Activated naive CD4-positive, alpha-beta T cell treated with anti-CD3 and anti-CD28 coated beads, Interleukin-2, amount 50 U/mL, for 72 hours (primary cell): ENCODE results near the gene KIF6. TPM values are rescaled to one million over a fixed set of nuclear protein-coding genes. Genes with fewer than 3 reads are reported as not detected.
A peak's percentile ranks its signal among the peaks of the same experiment; 100 is the strongest.
"Not testable (repeated sequence)": the region's sequence is repeated elsewhere in the genome, so short reads cannot be mapped to it uniquely, and the experiment has no call there.

ENCODE experiments used
- ATAC-seq, 2 donors: fragments of 150-1000 bp; cut with Tn5 transposase; 2 replicates each; pipeline ENCODE4 v1.10.0; 2021; ENCODE audit warnings: mild to moderate bottlenecking in 2 of 2, moderate library complexity in 2 of 2
- DNase-seq, 2 donors: peaks; one replicate each; pipeline ENCODE4 v3.0.0; 2021 to 2022; ENCODE audit warnings: low spot score in 2 of 2
- H3K27ac Mint-ChIP-seq, 2 donors: one replicate each; pipeline ENCODE4 v1.8.0; 2022; ENCODE audit warnings: mild to moderate bottlenecking in 2 of 2, mixed read lengths in 2 of 2
- H3K36me3 Mint-ChIP-seq, 2 donors: one replicate each; pipeline ENCODE4 v1.8.0; 2022; ENCODE audit warnings: mixed read lengths in 2 of 2
- H3K9me3 Mint-ChIP-seq, 2 donors: one replicate each; pipeline ENCODE4 v1.8.0; 2022; ENCODE audit warnings: mixed read lengths in 2 of 2
- total RNA-seq, 2 donors: library from RNA; stranded (reverse); gene quantifications; one replicate each; pipeline ENCODE4 v1.2.3, GENCODE V29; 2022

The KIF6 gene
- total RNA-seq, 2 donors from 2014 or later: 0.16 to 0.29 TPM

DNA sequence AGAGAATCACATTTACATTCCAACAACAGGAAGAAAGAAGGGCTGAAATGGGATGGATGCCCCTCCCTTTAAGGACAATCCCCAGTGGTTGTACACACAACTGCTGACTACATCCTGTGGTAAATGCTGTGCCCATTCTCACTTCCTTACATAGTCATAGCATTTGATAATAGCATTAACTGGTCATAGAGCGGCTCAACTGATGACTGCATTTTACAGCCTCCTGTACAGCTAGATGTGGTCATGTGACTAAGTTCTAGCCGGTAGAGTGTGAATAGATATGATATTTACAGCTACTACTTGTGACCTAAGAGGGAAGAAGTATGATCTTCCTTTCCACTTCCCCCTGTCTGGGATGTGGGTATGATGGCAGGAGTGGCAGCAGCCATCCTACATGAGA lies 435.7 kb downstream of the KIF6 start:
- Mint-ChIP-seq H3K36me3 (no peaks in the 10 kb centered on the region), H3K9me3 (no peaks in the 10 kb centered on the region), H3K27ac (no peak overlapping the region)
- DNase-seq (no peak), ATAC-seq (peak in 1 of 2 donors; percentile 66)

DNA sequence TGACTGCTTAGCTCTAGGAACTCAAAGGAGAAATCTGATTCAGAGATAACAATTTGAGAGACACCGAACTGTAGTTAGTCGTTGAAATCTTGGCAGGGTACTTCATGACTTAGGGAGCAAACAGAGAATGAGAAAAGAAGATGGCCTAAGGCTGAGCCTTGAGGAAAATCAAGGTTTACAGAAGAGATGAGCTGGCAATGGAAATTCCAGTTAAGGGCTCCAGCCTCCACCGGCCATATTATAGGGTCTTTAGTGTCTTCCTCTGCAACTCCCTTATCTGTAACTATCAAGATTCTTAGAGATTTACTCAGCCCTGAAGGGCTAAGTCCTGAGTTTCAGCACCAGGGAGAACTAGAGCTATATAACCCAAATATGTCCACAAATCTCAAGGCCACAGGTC lies 437.6 kb downstream of the KIF6 start:
- Mint-ChIP-seq H3K9me3 (no peaks in the 10 kb centered on the region), H3K36me3 (no peaks in the 10 kb centered on the region), H3K27ac (no peak overlapping the region)
- no peak for DNase-seq
- ATAC-seq: no peak

DNA sequence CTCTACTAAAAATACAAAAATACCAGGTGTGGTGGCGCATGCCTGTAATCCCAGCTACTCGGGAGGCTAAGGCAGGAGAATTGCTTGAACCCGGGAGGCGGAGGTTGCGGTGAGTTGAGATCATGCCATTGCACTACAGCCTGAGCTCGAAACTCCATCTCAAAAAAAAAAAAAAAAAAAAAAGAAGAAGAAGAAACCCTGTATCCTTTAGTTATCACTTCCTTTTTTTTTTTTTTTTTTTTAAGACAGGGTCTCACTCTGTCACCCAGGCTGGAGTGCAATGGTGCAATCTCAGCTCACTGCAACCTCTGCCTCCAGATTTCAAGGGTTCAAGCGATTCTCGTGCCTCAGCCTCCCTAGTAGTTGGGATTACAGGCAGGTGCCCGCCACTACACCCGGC lies 438.6 kb downstream of the KIF6 start:
- H3K27ac Mint-ChIP-seq, H3K36me3 Mint-ChIP-seq, DNase-seq, ATAC-seq, H3K9me3 Mint-ChIP-seq: not testable (repeated sequence)

DNA sequence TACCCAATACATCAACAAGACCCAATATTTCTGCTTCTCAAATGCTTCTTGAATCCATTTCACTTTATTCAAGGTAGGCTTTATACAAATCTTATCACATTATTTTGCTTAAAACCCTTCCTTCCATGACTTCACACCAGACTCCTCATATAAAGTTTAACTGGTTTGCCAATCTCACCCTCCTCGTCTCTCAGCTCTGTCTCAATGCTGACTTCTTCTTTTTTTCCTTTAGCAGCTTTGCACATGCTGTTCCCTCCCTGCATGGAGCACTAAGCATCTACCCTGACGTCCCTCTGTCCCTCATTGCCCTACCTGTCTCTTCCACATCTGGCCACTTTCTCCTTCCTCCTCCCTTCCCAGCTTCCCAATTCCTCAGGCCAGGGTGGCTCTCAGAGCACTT lies 442.4 kb downstream of the KIF6 start:
- Mint-ChIP-seq H3K36me3 (no peaks in the 10 kb centered on the region), H3K9me3 (no peaks in the 10 kb centered on the region), H3K27ac (no peak overlapping the region)
- DNase-seq: no peak
- ATAC-seq: no peak

DNA sequence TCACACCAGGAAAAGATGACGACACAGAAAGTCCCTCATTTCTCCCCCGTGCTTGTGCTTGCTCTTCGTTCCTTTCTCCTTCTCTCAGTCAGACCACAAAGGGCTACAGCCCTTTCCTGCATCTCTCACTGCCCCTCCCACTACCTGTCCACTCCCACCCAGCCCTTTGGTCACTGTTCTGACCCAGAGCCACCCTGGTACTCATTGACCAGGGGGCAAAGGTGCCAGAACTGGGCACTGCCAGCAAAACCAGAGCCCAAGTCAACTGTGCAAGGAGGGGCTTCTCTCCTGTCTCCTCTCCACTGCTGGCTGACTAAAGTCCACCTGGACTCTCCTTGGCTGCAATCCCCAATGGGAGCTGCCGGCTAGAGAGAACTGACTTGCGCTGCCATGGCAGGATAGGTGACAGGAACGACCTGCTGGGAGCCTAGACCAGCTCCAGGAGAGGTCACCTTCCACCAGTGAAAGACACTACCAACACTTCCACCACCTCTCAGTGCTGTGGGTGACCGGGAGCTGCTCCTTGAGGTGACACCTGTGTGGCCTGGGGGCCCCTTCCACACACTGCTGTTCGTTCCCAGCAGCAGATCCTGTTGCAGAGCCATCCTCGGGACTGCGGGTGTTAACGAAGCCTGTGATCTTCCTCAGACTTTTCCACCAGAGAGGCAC lies 443.8 kb downstream of the KIF6 start:
- H3K36me3 Mint-ChIP-seq: no peaks in the 10 kb centered on the region
- no peaks in the 10 kb centered on the region for H3K9me3 Mint-ChIP-seq
- peak overlapping the region in 1 of 2 donors; percentile 79 for H3K27ac Mint-ChIP-seq
- DNase-seq (no peak), ATAC-seq (no peak)

DNA sequence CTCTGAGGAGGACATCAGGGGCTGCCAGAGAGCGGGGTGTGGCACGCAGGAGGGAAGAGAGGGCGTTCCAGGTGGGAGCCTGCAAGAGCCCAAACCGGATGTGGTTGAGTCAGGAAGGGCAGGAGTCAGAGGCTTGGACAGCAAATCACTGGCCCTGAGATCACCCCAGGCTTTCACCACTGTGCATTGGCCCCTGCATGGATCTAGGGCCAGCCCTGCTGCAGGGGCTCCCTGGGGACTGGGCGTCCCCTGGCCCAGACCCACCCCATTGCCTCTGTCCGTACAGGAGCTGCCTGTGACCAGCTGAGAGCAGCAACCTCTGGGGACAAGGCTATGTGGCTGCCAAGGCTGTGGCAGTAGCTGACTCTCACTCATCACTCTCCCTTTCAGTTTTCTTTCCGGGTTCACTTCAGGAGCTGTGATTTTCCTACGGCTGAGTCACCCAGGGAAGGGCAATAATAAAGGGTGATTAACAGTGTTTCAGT lies 444.9 kb downstream of the KIF6 start:
- Mint-ChIP-seq H3K27ac (peak overlapping the region in 1 of 2 donors; percentile 52), H3K36me3 (no peaks in the 10 kb centered on the region), H3K9me3 (no peaks in the 10 kb centered on the region)
- DNase-seq: no peak
- peak in 1 of 2 donors; percentile 37 for ATAC-seq

Other genes with a start within 250 kb of the KIF6 start
- not detected for gene DAAM2, start 67.0 kb upstream of the KIF6 start, total RNA-seq
- gene MOCS1, start 209.1 kb upstream of the KIF6 start, total RNA-seq: 1 to 10 TPM; 3.3 to 3.9 TPM